HL-60/S4 treated with phorbol 12-myristate 13-acetate at 8.2 ng/mL for 4 days and 3 days (cell line): ENCODE results near the gene PDE9A.

Source experiments
- in situ Hi-C: fragments of 300-500 bp; cut with MboI; formaldehyde crosslinking; loops from 2 replicates; pipeline ENCODE4 v1.15.0; 2022; ENCODE audit warnings: low sequenced_read_pairs

Gene PDE9A

GRCh38 chr21:42655796-42656770 lies 2.7 kb downstream of the PDE9A start:
- in situ Hi-C loops: no loop called here

GRCh38 chr21:42656872-42657271 lies 3.5 kb downstream of the PDE9A start:
- in situ Hi-C loops: no loop called here

- in situ Hi-C loops: no loop called here
Observed at GRCh38 chr21:42657676-42658319, 4.4 kb downstream of the PDE9A start.

- in situ Hi-C loops: no loop called here
Observed at GRCh38 chr21:42658320-42659105, 5.1 kb downstream of the PDE9A start.

GRCh38 chr21:42659416-42660117 lies 6.1 kb downstream of the PDE9A start:
- in situ Hi-C loops: no loop called here

- in situ Hi-C loops: no loop called here
Observed at GRCh38 chr21:42660118-42660470, 6.7 kb downstream of the PDE9A start.

GRCh38 chr21:42661688-42662429 lies 8.4 kb downstream of the PDE9A start:
- in situ Hi-C loops: no loop called here

- in situ Hi-C loops: no loop called here
Observed at GRCh38 chr21:42662430-42663199, 9.2 kb downstream of the PDE9A start.

GRCh38 chr21:42663200-42663750 lies 9.9 kb downstream of the PDE9A start:
- in situ Hi-C loops: no loop called here

GRCh38 chr21:42663860-42664535 lies 10.6 kb downstream of the PDE9A start:
- in situ Hi-C loops: no loop called here

- in situ Hi-C loops: no loop called here
Observed at GRCh38 chr21:42664614-42665013, 11.2 kb downstream of the PDE9A start.

GRCh38 chr21:42665026-42665425 lies 11.6 kb downstream of the PDE9A start:
- in situ Hi-C loops: no loop called here

GRCh38 chr21:42665484-42665883 lies 12.1 kb downstream of the PDE9A start:
- in situ Hi-C loops: no loop called here

GRCh38 chr21:42666023-42666747 lies 12.8 kb downstream of the PDE9A start:
- in situ Hi-C loops: no loop called here

GRCh38 chr21:42666925-42667324 lies 13.5 kb downstream of the PDE9A start:
- in situ Hi-C loops: no loop called here

- in situ Hi-C loops: no loop called here
Observed at GRCh38 chr21:42668298-42668992, 15.0 kb downstream of the PDE9A start.

- in situ Hi-C loops: no loop called here
Observed at GRCh38 chr21:42669041-42669440, 15.6 kb downstream of the PDE9A start.
